ENCODE results near the gene LYPD5. TPM values are rescaled to one million over a fixed set of nuclear protein-coding genes. Genes with fewer than 3 reads are reported as not detected.
A peak's percentile ranks its signal among the peaks of the same experiment; 100 is the strongest.

LYPD5 gene
- total and polyA plus RNA-seq, 2 of the 13 experiments (the other 11 are each of a cell fraction or from before 2014, with no cell fraction given): not detected

GRCh38 chr19:43754503-43755255 is 47.6 kb downstream of the LYPD5 start, which contains the start of gene SMG9 (continued):
- TF ChIP-seq, protein P1, sequence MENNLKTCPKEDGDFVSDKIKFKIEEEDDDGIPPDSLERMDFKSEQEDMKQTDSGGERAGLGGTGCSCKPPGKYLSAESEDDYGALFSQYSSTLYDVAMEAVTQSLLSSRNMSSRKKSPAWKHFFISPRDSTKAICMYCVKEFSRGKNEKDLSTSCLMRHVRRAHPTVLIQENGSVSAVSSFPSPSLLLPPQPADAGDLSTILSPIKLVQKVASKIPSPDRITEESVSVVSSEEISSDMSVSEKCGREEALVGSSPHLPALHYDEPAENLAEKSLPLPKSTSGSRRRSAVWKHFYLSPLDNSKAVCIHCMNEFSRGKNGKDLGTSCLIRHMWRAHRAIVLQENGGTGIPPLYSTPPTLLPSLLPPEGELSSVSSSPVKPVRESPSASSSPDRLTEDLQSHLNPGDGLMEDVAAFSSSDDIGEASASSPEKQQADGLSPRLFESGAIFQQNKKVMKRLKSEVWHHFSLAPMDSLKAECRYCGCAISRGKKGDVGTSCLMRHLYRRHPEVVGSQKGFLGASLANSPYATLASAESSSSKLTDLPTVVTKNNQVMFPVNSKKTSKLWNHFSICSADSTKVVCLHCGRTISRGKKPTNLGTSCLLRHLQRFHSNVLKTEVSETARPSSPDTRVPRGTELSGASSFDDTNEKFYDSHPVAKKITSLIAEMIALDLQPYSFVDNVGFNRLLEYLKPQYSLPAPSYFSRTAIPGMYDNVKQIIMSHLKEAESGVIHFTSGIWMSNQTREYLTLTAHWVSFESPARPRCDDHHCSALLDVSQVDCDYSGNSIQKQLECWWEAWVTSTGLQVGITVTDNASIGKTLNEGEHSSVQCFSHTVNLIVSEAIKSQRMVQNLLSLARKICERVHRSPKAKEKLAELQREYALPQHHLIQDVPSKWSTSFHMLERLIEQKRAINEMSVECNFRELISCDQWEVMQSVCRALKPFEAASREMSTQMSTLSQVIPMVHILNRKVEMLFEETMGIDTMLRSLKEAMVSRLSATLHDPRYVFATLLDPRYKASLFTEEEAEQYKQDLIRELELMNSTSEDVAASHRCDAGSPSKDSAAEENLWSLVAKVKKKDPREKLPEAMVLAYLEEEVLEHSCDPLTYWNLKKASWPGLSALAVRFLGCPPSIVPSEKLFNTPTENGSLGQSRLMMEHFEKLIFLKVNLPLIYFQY (CRISPR knock-in tag; IDR thresholded peaks at IDR 0.05; ENCODE audit: borderline replicate concordance): peak; percentile 76
- TF ChIP-seq, protein P2, sequence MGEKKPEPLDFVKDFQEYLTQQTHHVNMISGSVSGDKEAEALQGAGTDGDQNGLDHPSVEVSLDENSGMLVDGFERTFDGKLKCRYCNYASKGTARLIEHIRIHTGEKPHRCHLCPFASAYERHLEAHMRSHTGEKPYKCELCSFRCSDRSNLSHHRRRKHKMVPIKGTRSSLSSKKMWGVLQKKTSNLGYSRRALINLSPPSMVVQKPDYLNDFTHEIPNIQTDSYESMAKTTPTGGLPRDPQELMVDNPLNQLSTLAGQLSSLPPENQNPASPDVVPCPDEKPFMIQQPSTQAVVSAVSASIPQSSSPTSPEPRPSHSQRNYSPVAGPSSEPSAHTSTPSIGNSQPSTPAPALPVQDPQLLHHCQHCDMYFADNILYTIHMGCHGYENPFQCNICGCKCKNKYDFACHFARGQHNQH (CRISPR knock-in tag; IDR thresholded peaks at IDR 0.05): 0 out of 2 replicates have a peak, but pooled peaks have one; percentile 63
- TF ChIP-seq, protein P3, sequence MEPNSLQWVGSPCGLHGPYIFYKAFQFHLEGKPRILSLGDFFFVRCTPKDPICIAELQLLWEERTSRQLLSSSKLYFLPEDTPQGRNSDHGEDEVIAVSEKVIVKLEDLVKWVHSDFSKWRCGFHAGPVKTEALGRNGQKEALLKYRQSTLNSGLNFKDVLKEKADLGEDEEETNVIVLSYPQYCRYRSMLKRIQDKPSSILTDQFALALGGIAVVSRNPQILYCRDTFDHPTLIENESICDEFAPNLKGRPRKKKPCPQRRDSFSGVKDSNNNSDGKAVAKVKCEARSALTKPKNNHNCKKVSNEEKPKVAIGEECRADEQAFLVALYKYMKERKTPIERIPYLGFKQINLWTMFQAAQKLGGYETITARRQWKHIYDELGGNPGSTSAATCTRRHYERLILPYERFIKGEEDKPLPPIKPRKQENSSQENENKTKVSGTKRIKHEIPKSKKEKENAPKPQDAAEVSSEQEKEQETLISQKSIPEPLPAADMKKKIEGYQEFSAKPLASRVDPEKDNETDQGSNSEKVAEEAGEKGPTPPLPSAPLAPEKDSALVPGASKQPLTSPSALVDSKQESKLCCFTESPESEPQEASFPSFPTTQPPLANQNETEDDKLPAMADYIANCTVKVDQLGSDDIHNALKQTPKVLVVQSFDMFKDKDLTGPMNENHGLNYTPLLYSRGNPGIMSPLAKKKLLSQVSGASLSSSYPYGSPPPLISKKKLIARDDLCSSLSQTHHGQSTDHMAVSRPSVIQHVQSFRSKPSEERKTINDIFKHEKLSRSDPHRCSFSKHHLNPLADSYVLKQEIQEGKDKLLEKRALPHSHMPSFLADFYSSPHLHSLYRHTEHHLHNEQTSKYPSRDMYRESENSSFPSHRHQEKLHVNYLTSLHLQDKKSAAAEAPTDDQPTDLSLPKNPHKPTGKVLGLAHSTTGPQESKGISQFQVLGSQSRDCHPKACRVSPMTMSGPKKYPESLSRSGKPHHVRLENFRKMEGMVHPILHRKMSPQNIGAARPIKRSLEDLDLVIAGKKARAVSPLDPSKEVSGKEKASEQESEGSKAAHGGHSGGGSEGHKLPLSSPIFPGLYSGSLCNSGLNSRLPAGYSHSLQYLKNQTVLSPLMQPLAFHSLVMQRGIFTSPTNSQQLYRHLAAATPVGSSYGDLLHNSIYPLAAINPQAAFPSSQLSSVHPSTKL (CRISPR knock-in tag; IDR thresholded peaks at IDR 0.05): peak; percentile 19; the same call in 1 of the 2 replicates
- TF ChIP-seq ZNF710 (CRISPR knock-in tag; IDR thresholded peaks at IDR 0.05; ENCODE audit: borderline replicate concordance) (peak; percentile 68; the same call in 1 of the 2 replicates), TFAP4 (IDR thresholded peaks at IDR 0.05; ENCODE audit: borderline replicate concordance, low read depth) (no peak; the same call in 1 of the 2 replicates), CHCHD3 (CRISPR knock-in tag; IDR thresholded peaks at IDR 0.05) (0 out of 2 replicates have a peak, but pooled peaks have one; percentile 16), TP53 (CRISPR knock-in tag; conservative IDR thresholded peaks at IDR 0.05) (0 out of 2 replicates have a peak, but pooled peaks have one; percentile 52), STAT5B (CRISPR knock-in tag; IDR thresholded peaks at IDR 0.05) (0 out of 2 replicates have a peak, but pooled peaks have one; percentile 59), BRCA1 (CRISPR knock-in tag; IDR thresholded peaks at IDR 0.05) (0 out of 2 replicates have a peak, but pooled peaks have one; percentile 55), ZNF530 (CRISPR knock-in tag; IDR thresholded peaks at IDR 0.05; ENCODE audit: low read depth) (no peak), ZNF549 (CRISPR knock-in tag; IDR thresholded peaks at IDR 0.05) (no peak), ZIK1 (CRISPR knock-in tag; IDR thresholded peaks at IDR 0.05; ENCODE audit: borderline replicate concordance, low read depth) (peak; percentile 69; the same call in 1 of the 2 replicates), ZNF550 (CRISPR knock-in tag; IDR thresholded peaks at IDR 0.05; ENCODE audit: borderline replicate concordance) (no peak), MYC (CRISPR knock-in tag; IDR thresholded peaks at IDR 0.05; ENCODE audit: borderline replicate concordance) (peak; percentile 91)

Measured in HepG2 (cell line).